GM12864 (cell line): ENCODE measurements around the gene OTX2.

Experiments used
- DNase-seq: peaks from one replicate; pipeline ENCODE4 v3.0.0-alpha.2; 2011; ENCODE audit warnings: low read depth
- H3K4me3 ChIP-seq: 2 replicates; pipeline ENCODE4 v1.5.1; 2011; ENCODE audit warnings: mild to moderate bottlenecking, low read depth, low read length, control low read depth
- TF ChIP-seq, protein P1 (sequence below): IDR thresholded peaks from 2 replicates; pipeline ENCODE4 v1.5.1; 2011; ENCODE audit warnings: low read depth, mild to moderate bottlenecking, moderate library complexity, low read length, control low read depth, inconsistent platforms; ENCODE audit errors: missing control alignments

Gene OTX2

DNA sequence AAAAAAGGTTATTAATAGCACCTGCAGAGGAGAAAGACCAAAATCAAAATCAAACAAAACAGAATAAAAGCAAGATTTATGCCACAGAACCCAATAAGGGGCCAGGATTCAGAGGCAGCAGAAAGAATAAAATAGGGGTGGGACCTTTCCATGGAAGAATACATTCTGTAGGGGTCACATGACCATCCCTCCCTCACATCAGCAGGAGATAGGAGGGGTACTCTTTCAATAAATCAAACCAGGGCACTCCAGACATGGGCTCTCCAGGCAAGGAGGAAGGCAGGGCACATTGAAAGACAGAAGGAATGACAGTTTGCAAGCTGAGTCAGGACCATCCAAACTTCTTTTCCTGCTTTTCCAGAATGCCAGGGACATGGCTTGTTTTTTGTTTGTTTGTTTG lies 39.8 kb downstream of the OTX2 start:
- H3K4me3 ChIP-seq = no peak overlapping the region
- DNase-seq = no peak
- TF ChIP-seq, protein P1, sequence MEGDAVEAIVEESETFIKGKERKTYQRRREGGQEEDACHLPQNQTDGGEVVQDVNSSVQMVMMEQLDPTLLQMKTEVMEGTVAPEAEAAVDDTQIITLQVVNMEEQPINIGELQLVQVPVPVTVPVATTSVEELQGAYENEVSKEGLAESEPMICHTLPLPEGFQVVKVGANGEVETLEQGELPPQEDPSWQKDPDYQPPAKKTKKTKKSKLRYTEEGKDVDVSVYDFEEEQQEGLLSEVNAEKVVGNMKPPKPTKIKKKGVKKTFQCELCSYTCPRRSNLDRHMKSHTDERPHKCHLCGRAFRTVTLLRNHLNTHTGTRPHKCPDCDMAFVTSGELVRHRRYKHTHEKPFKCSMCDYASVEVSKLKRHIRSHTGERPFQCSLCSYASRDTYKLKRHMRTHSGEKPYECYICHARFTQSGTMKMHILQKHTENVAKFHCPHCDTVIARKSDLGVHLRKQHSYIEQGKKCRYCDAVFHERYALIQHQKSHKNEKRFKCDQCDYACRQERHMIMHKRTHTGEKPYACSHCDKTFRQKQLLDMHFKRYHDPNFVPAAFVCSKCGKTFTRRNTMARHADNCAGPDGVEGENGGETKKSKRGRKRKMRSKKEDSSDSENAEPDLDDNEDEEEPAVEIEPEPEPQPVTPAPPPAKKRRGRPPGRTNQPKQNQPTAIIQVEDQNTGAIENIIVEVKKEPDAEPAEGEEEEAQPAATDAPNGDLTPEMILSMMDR = no peak

DNA sequence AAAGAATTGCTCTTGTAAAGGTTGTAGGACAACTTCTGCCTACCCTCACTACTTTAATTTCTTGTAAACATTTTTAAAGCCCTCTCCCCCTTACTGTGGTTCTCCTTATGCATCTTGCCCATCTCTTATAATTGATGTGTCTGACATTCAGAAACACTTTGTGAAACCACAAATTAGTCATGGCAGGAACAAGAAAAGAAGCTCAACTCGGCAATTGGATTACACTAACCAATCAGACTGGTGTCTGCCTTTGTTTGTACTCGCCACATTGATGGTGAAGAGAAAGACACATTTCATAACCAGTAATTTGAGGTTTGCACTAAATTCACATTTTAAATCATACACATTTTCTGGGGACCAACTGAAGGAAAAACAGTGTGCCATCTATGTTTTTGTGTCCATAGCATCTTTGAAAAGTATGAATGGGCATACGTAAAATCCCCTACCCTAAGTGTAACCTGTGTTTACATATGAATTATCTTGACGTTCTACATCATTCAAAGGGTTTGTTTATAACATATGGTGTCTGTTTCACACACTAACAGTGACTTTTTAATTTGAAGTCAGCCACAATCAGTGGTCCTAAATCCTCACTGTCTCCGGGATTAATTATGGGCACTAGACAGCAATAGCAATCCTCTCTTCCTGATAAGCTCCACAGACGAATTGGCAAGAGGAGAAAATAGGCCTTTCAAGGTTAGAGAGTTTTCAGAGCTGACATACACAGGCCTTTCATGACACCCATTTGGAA lies 49.9 kb downstream of the OTX2 start:
- DNase-seq = no peak
- no peak overlapping the region for H3K4me3 ChIP-seq
- TF ChIP-seq, protein P1 = no peak

DNA sequence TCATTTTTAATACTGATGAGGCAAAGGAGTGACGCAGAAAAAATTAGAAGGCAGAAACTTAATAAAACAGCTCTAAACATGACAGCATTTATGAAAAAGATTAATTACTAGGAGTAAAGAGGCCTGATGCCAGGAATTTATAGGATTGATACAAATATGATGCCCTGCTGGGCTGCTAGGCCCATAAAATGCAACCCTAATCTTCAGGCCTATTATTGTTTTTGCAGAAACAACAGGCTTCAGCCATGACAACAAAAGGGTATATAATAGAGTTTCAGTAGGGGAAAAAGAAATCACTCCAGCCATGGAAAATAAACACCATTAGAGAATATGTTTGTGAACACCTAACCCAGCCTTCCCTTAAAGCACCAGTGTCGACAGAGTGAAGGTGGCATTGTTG lies 50.6 kb downstream of the OTX2 start:
- H3K4me3 ChIP-seq = no peak overlapping the region
- DNase-seq = no peak
- TF ChIP-seq, protein P1 = no peak

DNA sequence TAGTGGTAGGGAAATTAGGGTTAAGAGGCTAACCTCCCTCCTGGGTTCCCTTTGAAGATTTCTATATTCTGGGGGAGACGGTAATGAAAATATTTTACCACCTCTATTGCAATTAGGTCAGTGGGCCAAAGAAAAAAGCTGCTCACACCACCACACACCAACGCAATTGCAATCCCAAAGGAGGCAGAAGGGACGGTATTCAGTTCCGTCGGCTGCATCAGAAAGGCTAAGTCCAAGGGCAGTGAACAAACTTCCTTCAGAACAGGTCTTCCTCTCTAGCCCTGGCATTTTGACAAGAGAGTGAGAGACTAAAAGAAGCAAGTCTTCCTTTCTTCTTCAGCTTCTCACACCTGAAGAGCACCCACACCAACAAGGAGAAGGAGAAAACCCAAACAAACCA lies 51.2 kb downstream of the OTX2 start:
- TF ChIP-seq, protein P1 = no peak
- no peak overlapping the region for H3K4me3 ChIP-seq
- DNase-seq = no peak

DNA sequence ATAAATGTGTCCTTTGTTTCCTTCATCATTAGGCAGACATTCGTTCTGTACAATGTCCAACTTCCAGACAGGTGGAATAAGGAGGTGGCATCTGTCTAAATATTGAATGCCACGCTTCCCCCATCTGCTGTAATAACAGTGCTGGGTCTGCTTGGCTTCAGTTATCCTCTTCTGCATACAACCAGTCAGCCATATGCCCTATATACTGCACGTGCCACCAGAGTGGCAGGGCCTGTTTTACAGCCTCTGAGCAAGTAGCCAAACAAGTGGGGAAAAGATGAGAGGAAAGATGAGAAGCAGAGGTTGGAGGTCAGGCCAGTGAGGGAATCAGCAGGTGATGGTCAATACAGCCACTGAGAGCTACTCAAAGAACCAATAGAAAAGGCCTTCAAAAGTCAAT lies 55.4 kb downstream of the OTX2 start:
- TF ChIP-seq, protein P1 = no peak
- no peak overlapping the region for H3K4me3 ChIP-seq
- DNase-seq = no peak

DNA sequence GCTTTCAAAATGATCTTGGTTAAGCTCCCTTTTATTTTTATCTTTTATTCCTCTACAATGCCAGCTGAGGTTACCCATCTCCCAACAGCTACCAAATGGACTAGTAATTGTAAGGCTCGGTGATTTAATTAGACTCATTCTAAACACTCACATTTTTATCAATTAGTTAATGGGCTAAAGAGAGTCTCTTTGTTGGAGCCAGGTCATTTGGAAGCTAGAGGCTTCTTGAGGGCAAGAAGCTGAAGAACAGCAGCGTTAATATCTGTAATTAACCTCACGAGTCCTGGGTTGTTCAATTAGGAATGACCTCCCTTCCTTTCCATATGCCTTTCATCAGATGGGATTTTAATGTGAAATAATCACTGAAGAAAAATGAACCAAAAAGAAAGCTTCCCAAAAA lies 56.9 kb downstream of the OTX2 start:
- DNase-seq = no peak
- TF ChIP-seq, protein P1 = no peak
- H3K4me3 ChIP-seq = no peak overlapping the region

DNA sequence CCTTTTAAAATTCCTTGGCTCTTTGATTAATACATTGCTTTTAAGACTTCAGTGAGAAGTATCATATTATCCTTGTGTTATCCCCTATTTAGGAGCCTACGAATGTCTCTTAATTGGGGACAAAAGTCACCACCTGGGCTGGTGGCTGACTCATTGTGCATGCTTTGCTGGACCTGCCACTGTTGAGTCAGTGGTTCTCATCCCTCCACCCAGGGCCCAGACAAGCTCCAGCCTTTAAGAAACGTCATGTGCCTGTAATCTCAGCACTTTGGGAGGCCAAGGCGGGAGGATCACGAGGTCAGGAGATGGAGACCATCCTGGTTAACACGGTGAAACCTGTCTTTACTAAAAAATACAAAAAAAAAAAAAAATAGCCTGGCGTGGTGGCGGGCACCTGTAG lies 57.9 kb downstream of the OTX2 start:
- TF ChIP-seq, protein P1 = no peak
- no peak overlapping the region for H3K4me3 ChIP-seq
- no peak for DNase-seq
